HepG2 (cell line): ENCODE measurements around the gene TANC1. TPM values are rescaled to one million over a fixed set of nuclear protein-coding genes. Genes with fewer than 3 reads are reported as not detected.

Experiments
- ATAC-seq: fragments of 200-7000 bp; cut with Tn5 transposase; 3 replicates; pipeline ENCODE4 v1.9.1; 2020; ENCODE audit warnings: mild to moderate bottlenecking, moderate library complexity
- BruUV-seq: library from RNA; stranded (reverse); fragments of 400-500 nt; replicated peaks from 2 replicates; lab custom pipeline; 2021; lab: Mats Ljungman, UMichigan
- CTCF ChIA-PET: fragments of 300-600 bp; formaldehyde crosslinking; extraction: SDS; loops from one replicate; lab custom pipeline; 2021; ENCODE audit warnings: low total read pairs, inconsistent platforms, low intra/inter-chr PET ratio; lab: Yijun Ruan, JAX
- POLR2A ChIA-PET: fragments of 350-600 bp; sonication (Branson Sonifier 250); formaldehyde crosslinking; loops from one replicate; lab custom pipeline; 2020; ENCODE audit warnings: antibody characterized with exemption, inconsistent platforms; lab: Yijun Ruan, JAX
- DNase-seq: peaks from one replicate; pipeline ENCODE4 v3.0.0-alpha.2; 2015; ENCODE audit warnings: low spot score
- FAIRE-seq: peaks from 3 replicates; lab custom pipeline; 2011; peaks lifted over from hg19 to GRCh38; lab: Jason Lieb, UNC
- H2AFZ ChIP-seq: one replicate; pipeline ENCODE4 v1.6.1; 2011; ENCODE audit warnings: low read length, inconsistent platforms
- H3K27ac ChIP-seq: fragments of 300-600 bp; 3 replicates; pipeline ENCODE4 v1.8.0; 2011; ENCODE audit warnings: mixed run types, mild to moderate bottlenecking, mixed read lengths, low read length, inconsistent platforms; ENCODE audit not compliant: insufficient read depth; ENCODE audit errors: extremely low read length
- H3K27me3 ChIP-seq, 2 experiments: fragments of 200-600 bp in 1 of 2; 2 replicates in 1 of 2; 3 replicates in 1 of 2; pipeline versions ENCODE4 v1.6.0 to v1.8.0; 2011; ENCODE audit warnings: low read length in 2 of 2, mild to moderate bottlenecking in 2 of 2, moderate library complexity in 2 of 2, inconsistent platforms in 1 of 2; ENCODE audit not compliant: insufficient read depth in 2 of 2, control insufficient read depth in 1 of 2
- H3K36me3 ChIP-seq, 2 experiments: fragments of 200-600 bp in 1 of 2; replicated peaks in 1 of 2; 2 replicates in 1 of 2; 3 replicates in 1 of 2; pipeline versions ENCODE4 v1.5.1 to v1.8.0; 2011; ENCODE audit warnings: low read length in 2 of 2, inconsistent platforms in 1 of 2; ENCODE audit not compliant: insufficient read depth in 2 of 2, control insufficient read depth in 1 of 2
- H3K4me1 ChIP-seq: 2 replicates; pipeline ENCODE4 v1.5.1; 2012; ENCODE audit warnings: low read length, inconsistent platforms; ENCODE audit not compliant: insufficient read depth
- H3K4me2 ChIP-seq: 2 replicates; pipeline ENCODE4 v1.6.0; 2011; ENCODE audit warnings: low read depth, low read length, inconsistent platforms
- H3K4me3 ChIP-seq, 3 experiments: fragments of 200-600 bp in 1 of 3; sonication (generic), shearing (Covaris generic) in 1 of 3; replicated peaks in 1 of 3; 2 replicates each; pipeline ENCODE4 v1.5.1; 2011 to 2016; ENCODE audit warnings: low read length in 3 of 3, inconsistent platforms in 2 of 3, low read depth in 2 of 3, mild to moderate bottlenecking in 2 of 3, control low read depth in 1 of 3, mixed read lengths in 1 of 3; ENCODE audit not compliant: insufficient read depth in 1 of 3
- H3K79me2 ChIP-seq: one replicate; pipeline ENCODE4 v1.6.1; 2011; ENCODE audit warnings: low read length, inconsistent platforms; ENCODE audit not compliant: insufficient read depth
- H3K9ac ChIP-seq: 2 replicates; pipeline ENCODE4 v1.6.0; 2011; ENCODE audit warnings: mild to moderate bottlenecking, low read depth, low read length, inconsistent platforms; ENCODE audit not compliant: insufficient read depth
- H3K9me3 ChIP-seq: 2 replicates; pipeline ENCODE4 v1.5.1; 2012; ENCODE audit warnings: mild to moderate bottlenecking, low read length
- H4K20me1 ChIP-seq: 2 replicates; pipeline ENCODE4 v1.6.0; 2011; ENCODE audit warnings: inconsistent platforms, mild to moderate bottlenecking, low read length, moderate library complexity; ENCODE audit not compliant: insufficient read depth
- ASH2L ChIP-seq: fragments of 300-600, 200-600 bp; sonication (generic); IDR thresholded peaks from 2 replicates; pipeline ENCODE4 v1.7.0; 2017; ENCODE audit warnings: low read depth, mild to moderate bottlenecking, moderate library complexity, mixed read lengths, low read length; ENCODE audit not compliant: insufficient read length
- BHLHE40 ChIP-seq: IDR thresholded peaks from 2 replicates; pipeline ENCODE4 v1.6.1; 2011; ENCODE audit warnings: low read length, improper control_type of control experiment
- BRF2 ChIP-seq: sonication (generic); formaldehyde crosslinking; IDR thresholded peaks from 2 replicates; pipeline ENCODE4 v1.8.1; 2022; ENCODE audit warnings: mild to moderate bottlenecking, missing genetic modification reagents
- HHEX ChIP-seq: IDR thresholded peaks from 2 replicates; pipeline ENCODE4 v1.6.1; 2016; ENCODE audit warnings: control low read depth
- POLR2AphosphoS5 ChIP-seq: IDR thresholded peaks from 2 replicates; pipeline ENCODE4 v1.6.1; 2012; ENCODE audit warnings: low read depth, low read length
- SIX1 ChIP-seq: sonication (generic); formaldehyde crosslinking; IDR thresholded peaks from 2 replicates; pipeline ENCODE4 v1.4.0; 2020; ENCODE audit warnings: missing genetic modification reagents, borderline replicate concordance
- THYN1 ChIP-seq: sonication (generic); formaldehyde crosslinking; IDR thresholded peaks from 2 replicates; pipeline ENCODE4 v1.8.1; 2023; ENCODE audit warnings: low read depth, mild to moderate bottlenecking, moderate library complexity, missing genetic modification reagents, borderline replicate concordance
- TSC22D2 ChIP-seq: sonication (generic); formaldehyde crosslinking; IDR thresholded peaks from 2 replicates; pipeline ENCODE4 v1.5.1; 2020; ENCODE audit warnings: missing genetic modification reagents, mild to moderate bottlenecking, borderline replicate concordance
- ZMYM2 ChIP-seq: sonication (generic); formaldehyde crosslinking; IDR thresholded peaks from 2 replicates; pipeline ENCODE4 v1.8.0; 2022; ENCODE audit warnings: mild to moderate bottlenecking, missing genetic modification reagents
- ZNF121 ChIP-seq: sonication (generic); formaldehyde crosslinking; IDR thresholded peaks from 2 replicates; pipeline ENCODE4 v1.5.0; 2020; ENCODE audit warnings: mild to moderate bottlenecking, missing genetic modification reagents
- ZNF180 ChIP-seq: sonication (generic); formaldehyde crosslinking; IDR thresholded peaks from 2 replicates; pipeline ENCODE4 v1.4.0; 2020; ENCODE audit warnings: low read depth, missing genetic modification reagents, borderline replicate concordance
- ZNF274 ChIP-seq: sonication (generic); formaldehyde crosslinking; IDR thresholded peaks from 2 replicates; pipeline ENCODE4 v1.5.1; 2020; ENCODE audit warnings: mild to moderate bottlenecking, missing genetic modification reagents
- ZNF280B ChIP-seq: sonication (generic); formaldehyde crosslinking; IDR thresholded peaks from 2 replicates; pipeline ENCODE4 v1.5.0; 2020; ENCODE audit warnings: missing genetic modification reagents, mild to moderate bottlenecking, borderline replicate concordance
- ZNF326 ChIP-seq: sonication (generic); formaldehyde crosslinking; IDR thresholded peaks from 2 replicates; pipeline ENCODE4 v1.4.0; 2020; ENCODE audit warnings: missing genetic modification reagents, borderline replicate concordance
- ZNF33A ChIP-seq: sonication (generic); formaldehyde crosslinking; IDR thresholded peaks from 2 replicates; pipeline ENCODE4 v1.5.1; 2020; ENCODE audit warnings: missing genetic modification reagents, mild to moderate bottlenecking, moderate library complexity, borderline replicate concordance
- ZNF530 ChIP-seq: sonication (generic); formaldehyde crosslinking; IDR thresholded peaks from 2 replicates; pipeline ENCODE4 v1.5.0; 2020; ENCODE audit warnings: low read depth, mild to moderate bottlenecking, missing genetic modification reagents
- ZNF576 ChIP-seq: sonication (generic); formaldehyde crosslinking; IDR thresholded peaks from 2 replicates; pipeline ENCODE4 v1.4.0; 2020; ENCODE audit warnings: mild to moderate bottlenecking, missing genetic modification reagents
- ZNF672 ChIP-seq: sonication (generic); formaldehyde crosslinking; IDR thresholded peaks from 2 replicates; pipeline ENCODE4 v1.8.1; 2022; ENCODE audit warnings: missing genetic modification reagents
- ZSCAN12 ChIP-seq: sonication (generic); formaldehyde crosslinking; IDR thresholded peaks from 2 replicates; pipeline ENCODE4 v1.9.0; 2021; ENCODE audit warnings: mild to moderate bottlenecking, missing genetic modification reagents
- WGBS: methylation state at CpG from one replicate; pipeline ENCODE4 v1.1.6; 2017; ENCODE audit warnings: low lambda C conversion rate; 5-methylcytosine and 5-hydroxymethylcytosine counted together
- in situ Hi-C: cut with HindIII; loops from 2 replicates; pipeline ENCODE4 v1.10.0; 2017; ENCODE audit warnings: low pct_unique_long_range_greater_than_20kb; ENCODE audit not compliant: extremely low pct_ligation_motif_present
- intact Hi-C: fragments of 100-400 bp; cut with micrococcal nuclease; formaldehyde crosslinking; loops from one replicate; pipeline ENCODE4 v1.10.0; 2022; ENCODE audit not compliant: unreplicated experiment
- polyA plus RNA-seq, 8 experiments: library from polyadenylated mRNA; depleted of rRNA in 3 of 8; stranded (reverse) in 7 of 8; unstranded in 1 of 8; fragments of >200 nt; fragmentation: Illumina TruSeq in 4 of 8; extraction: Trizol in 4 of 8; gene quantifications; 2 replicates each; pipeline versions ENCODE4 v1.2.1 to v1.2.3, GENCODE V29; 2011 to 2016; ENCODE audit warnings: low read depth in 4 of 8, missing spikeins in 1 of 8, mixed read lengths in 1 of 8; ENCODE audit not compliant: insufficient read depth in 1 of 8
- total RNA-seq, 5 experiments: library from RNA; depleted of rRNA; stranded (reverse); fragments of >200 nt; fragmentation: Illumina TruSeq; extraction: Trizol; gene quantifications; 2 replicates each; pipeline ENCODE4 v1.2.3, GENCODE V29; 2016; ENCODE audit warnings: low read depth in 1 of 5

The TANC1 gene
- total and polyA plus RNA-seq, 2 of the 13 experiments (the other 11 are each of a cell fraction or from before 2014, with no cell fraction given): 2.3 to 5.6 TPM

- in situ Hi-C loops: loop anchor here (10.0 kb wide), 1 partner anchor 82 kb away; no protein-coding TSS in a partner anchor
- Histone ChIP-seq H3K79me2 (no peaks in the 10 kb centered on the region), H2AFZ (no peak overlapping the region), H3K27me3 (no peaks in the 10 kb centered on the region), H3K9me3 (no peaks in the 10 kb centered on the region), H4K20me1 (no peaks in the 10 kb centered on the region), H3K36me3 (no peaks in the 10 kb centered on the region), H3K27ac (no peak overlapping the region), H3K4me3 (no peak overlapping the region), H3K4me2 (no peak overlapping the region), H3K9ac (no peak overlapping the region), H3K4me1 (peaks cover 26% of the 10 kb centered on the region)
- BruUV-seq: no TSS peak
- intact Hi-C loops: no loop called here
- 56% methylated on average over 2 of the region's 2 CpGs for WGBS
- ATAC-seq: no peak
- TF ChIP-seq ZNF121 (no peak), HHEX (CRISPR knock-in tag) (no peak), ZNF672 (CRISPR knock-in tag) (no peak), ZNF530 (CRISPR knock-in tag) (no peak), TSC22D2 (no peak), ZSCAN12 (CRISPR knock-in tag) (no peak), ZNF326 (no peak), ZMYM2 (CRISPR knock-in tag) (no peak), ZNF280B (CRISPR knock-in tag) (no peak), SIX1 (CRISPR knock-in tag) (no peak), BHLHE40 (no peak), BRF2 (no peak), ZNF180 (CRISPR knock-in tag) (no peak), THYN1 (CRISPR knock-in tag) (no peak), ZNF576 (CRISPR knock-in tag) (no peak), ZNF274 (CRISPR knock-in tag) (no peak), ZNF33A (CRISPR knock-in tag) (no peak), ASH2L (no peak), POLR2AphosphoS5 (no peak)
- no peak for DNase-seq
- ChIA-PET POLR2A (no interaction called here), CTCF (no interaction called here)
- no peak for FAIRE-seq
These were observed 64.1 kb downstream of the TANC1 start for GRCh38 chr2:159032580-159032979.
